Measurements from ENCODE around the gene NEB.

Gene NEB

DNA sequence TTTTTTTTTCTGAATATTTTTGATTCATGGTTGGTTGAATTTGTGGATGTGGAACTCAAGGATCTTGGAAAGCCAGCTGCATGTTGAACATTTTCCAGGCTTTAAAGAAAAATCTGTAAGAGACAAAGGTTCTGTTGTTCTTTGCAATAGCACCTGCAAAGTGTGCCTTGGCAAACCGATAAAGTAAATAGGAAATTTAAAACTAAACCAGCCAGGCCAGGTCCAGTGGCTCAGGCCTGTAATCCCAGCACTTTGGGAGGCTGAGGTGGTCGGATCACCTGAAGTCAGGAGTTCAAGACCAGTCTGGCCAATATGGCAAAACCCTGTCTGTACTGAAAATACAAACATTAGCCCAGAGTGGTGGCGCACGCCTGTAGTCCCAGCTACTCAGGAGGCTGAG lies 250.2 kb downstream of the NEB start:
- Histone ChIP-seq H3K36me3 (ENCODE audit: control insufficient read depth, insufficient read depth, low read length) (peaks cover 41% of the 10 kb centered on the region), H3K9me3 (ENCODE audit: control insufficient read depth, low read length) (no peaks in the 10 kb centered on the region), H3K27ac (ENCODE audit: low read depth, low read length, severe bottlenecking) (no peak overlapping the region), H3K4me1 (ENCODE audit: control insufficient read depth, insufficient read depth, low read length, poor library complexity, severe bottlenecking) (no peaks in the 10 kb centered on the region), H3K4me3 (ENCODE audit: extremely low read depth, insufficient read depth, low read length, poor library complexity, severe bottlenecking) (no peak overlapping the region)
- 94 to 100% methylated on average over 3 to 4 of the region's 4 CpGs for WGBS, 2 experiments (ENCODE audit: insufficient coverage in 2 of 2)

DNA sequence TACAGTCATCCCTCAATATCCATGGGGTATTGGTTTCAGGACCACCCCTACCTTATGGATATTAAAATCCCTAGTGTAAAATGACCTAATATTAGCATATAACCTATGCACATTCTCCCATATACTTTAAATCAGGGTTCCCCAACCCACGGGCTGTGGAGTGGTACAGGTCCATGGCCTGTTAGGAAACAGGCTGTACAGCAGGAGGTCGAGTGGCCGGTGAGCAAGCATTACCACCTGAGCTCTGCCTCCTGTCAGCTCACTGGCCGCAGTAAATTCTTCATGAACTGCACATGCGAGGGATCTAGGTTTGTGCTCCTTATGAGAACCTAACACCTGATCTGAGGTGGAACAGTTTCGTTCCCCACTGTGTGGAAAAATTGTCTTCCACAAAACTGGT lies 250.7 kb downstream of the NEB start:
- Histone ChIP-seq H3K9me3 (ENCODE audit: control insufficient read depth, low read length) (no peaks in the 10 kb centered on the region), H3K27ac (ENCODE audit: low read depth, low read length, severe bottlenecking) (no peak overlapping the region), H3K36me3 (ENCODE audit: control insufficient read depth, insufficient read depth, low read length) (peaks cover 46% of the 10 kb centered on the region), H3K4me3 (ENCODE audit: extremely low read depth, insufficient read depth, low read length, poor library complexity, severe bottlenecking) (no peak overlapping the region), H3K4me1 (ENCODE audit: control insufficient read depth, insufficient read depth, low read length, poor library complexity, severe bottlenecking) (no peaks in the 10 kb centered on the region)
- WGBS, 2 experiments (ENCODE audit: insufficient coverage in 2 of 2) = 93 to 95% methylated on average over 4 to 5 of the region's 6 CpGs

DNA sequence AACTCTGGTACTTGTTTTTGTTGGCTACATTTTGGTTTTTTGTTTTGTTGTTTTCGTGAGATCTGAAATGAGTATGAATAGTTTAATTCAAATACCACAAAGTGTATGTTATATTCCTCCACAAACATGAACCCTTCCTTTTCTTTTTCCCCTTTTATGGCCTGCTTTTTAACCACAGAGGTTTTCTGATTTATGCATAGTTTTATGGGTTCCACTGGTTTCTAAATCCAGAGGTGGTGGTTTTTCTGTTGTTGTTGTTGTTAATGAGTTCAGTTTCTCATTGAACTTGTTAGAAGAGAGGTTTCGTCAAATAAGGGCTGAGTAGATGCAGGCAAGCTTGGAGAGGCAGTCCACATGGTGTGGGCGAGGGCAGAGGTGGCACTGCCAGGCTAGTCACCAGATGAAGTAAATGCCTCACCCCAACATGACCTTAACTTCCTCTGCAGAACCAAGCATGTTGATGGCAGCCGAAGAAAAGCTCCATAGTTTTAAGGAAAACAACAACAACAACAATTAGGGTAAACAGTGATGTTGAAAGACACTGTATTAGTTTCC lies 252.0 kb downstream of the NEB start:
- no peak overlapping the region for H3K27ac ChIP-seq (ENCODE audit: low read depth, low read length, severe bottlenecking)
- 20% methylated on average over 1 of the region's 4 CpGs; no CpG with 5 or more reads in 1 of the 2 experiments for WGBS, 2 experiments (ENCODE audit: insufficient coverage in 2 of 2)
- no peaks in the 10 kb centered on the region for H3K4me1 ChIP-seq (ENCODE audit: control insufficient read depth, insufficient read depth, low read length, poor library complexity, severe bottlenecking)
- no peaks in the 10 kb centered on the region for H3K9me3 ChIP-seq (ENCODE audit: control insufficient read depth, low read length)
- peaks cover 46% of the 10 kb centered on the region for H3K36me3 ChIP-seq (ENCODE audit: control insufficient read depth, insufficient read depth, low read length)
- H3K4me3 ChIP-seq (ENCODE audit: extremely low read depth, insufficient read depth, low read length, poor library complexity, severe bottlenecking) = no peak overlapping the region

DNA sequence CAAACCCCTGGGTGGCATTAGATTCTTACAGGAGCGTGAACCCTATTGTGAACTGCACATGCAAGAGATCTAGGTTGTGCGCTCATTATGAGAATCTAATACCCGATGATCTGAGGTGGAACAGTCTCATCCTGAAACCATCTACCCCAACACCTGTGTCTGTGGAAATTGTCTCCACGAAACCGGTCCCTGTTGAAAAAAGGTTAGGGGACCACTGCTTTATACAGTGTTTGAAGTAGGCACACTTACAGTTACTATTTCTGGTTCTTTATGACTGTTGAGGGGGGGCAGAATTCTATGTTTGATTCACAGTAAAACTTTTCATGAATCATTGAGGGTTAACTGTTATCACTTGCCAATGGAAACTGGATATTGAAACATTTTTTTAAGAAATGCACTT lies 252.5 kb downstream of the NEB start:
- H3K9me3 ChIP-seq (ENCODE audit: control insufficient read depth, low read length) = no peaks in the 10 kb centered on the region
- H3K4me3 ChIP-seq (ENCODE audit: extremely low read depth, insufficient read depth, low read length, poor library complexity, severe bottlenecking) = no peak overlapping the region
- H3K4me1 ChIP-seq (ENCODE audit: control insufficient read depth, insufficient read depth, low read length, poor library complexity, severe bottlenecking) = no peaks in the 10 kb centered on the region
- peaks cover 46% of the 10 kb centered on the region for H3K36me3 ChIP-seq (ENCODE audit: control insufficient read depth, insufficient read depth, low read length)
- 83% methylated on average over 1 of the region's 5 CpGs; no CpG with 5 or more reads in 1 of the 2 experiments for WGBS, 2 experiments (ENCODE audit: insufficient coverage in 2 of 2)
- H3K27ac ChIP-seq (ENCODE audit: low read depth, low read length, severe bottlenecking) = no peak overlapping the region

DNA sequence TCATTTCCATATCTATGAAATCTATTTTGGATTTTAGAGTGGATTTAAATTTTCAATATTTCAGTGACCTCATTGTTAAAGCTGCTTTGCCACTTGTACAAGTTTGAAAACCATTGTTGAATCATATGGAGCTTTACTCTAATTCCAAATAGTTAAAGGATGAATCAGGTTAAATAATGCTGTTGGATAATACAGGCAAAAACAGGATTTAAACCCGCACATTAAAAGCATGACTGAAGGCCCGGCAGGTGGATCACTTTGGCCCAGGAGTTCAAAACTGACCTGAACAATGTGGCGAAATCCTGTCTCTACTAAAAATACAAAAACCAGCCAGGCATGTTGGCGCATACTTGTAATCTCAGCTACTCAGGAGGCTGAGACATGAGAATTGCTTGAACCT lies 256.3 kb downstream of the NEB start:
- Histone ChIP-seq H3K36me3 (ENCODE audit: control insufficient read depth, insufficient read depth, low read length) (peaks cover 53% of the 10 kb centered on the region), H3K4me1 (ENCODE audit: control insufficient read depth, insufficient read depth, low read length, poor library complexity, severe bottlenecking) (no peaks in the 10 kb centered on the region), H3K4me3 (ENCODE audit: extremely low read depth, insufficient read depth, low read length, poor library complexity, severe bottlenecking) (no peak overlapping the region), H3K27ac (ENCODE audit: low read depth, low read length, severe bottlenecking) (no peak overlapping the region), H3K9me3 (ENCODE audit: control insufficient read depth, low read length) (no peaks in the 10 kb centered on the region)
- WGBS, 2 experiments (ENCODE audit: insufficient coverage in 2 of 2) = 94 to 98% methylated on average over 4 of the region's 4 CpGs

DNA sequence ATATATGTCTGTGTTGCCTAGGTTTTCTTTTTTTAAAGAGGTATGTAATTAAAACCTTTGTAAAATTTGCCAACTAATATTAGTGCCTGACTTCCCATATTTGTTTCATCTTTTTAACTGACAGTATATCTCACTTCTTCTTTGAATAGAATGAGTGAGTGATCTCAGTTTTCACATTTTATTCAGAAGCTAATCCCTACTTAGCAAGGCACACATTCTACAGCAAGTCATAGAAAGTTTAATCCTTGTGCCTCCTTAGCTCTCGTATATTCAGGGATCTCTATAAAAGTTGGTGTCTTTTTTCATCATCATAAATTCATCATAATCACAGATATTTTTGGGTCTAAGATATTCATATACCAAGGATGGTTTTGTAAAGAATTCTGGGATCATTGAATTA lies 258.0 kb downstream of the NEB start:
- Histone ChIP-seq H3K36me3 (ENCODE audit: control insufficient read depth, insufficient read depth, low read length) (peaks cover 47% of the 10 kb centered on the region), H3K4me1 (ENCODE audit: control insufficient read depth, insufficient read depth, low read length, poor library complexity, severe bottlenecking) (no peaks in the 10 kb centered on the region), H3K27ac (ENCODE audit: low read depth, low read length, severe bottlenecking) (no peak overlapping the region), H3K9me3 (ENCODE audit: control insufficient read depth, low read length) (no peaks in the 10 kb centered on the region), H3K4me3 (ENCODE audit: extremely low read depth, insufficient read depth, low read length, poor library complexity, severe bottlenecking) (no peak overlapping the region)
- no CpG with 5 or more reads among the region's 1 CpG for WGBS, 2 experiments (ENCODE audit: insufficient coverage in 2 of 2)

DNA sequence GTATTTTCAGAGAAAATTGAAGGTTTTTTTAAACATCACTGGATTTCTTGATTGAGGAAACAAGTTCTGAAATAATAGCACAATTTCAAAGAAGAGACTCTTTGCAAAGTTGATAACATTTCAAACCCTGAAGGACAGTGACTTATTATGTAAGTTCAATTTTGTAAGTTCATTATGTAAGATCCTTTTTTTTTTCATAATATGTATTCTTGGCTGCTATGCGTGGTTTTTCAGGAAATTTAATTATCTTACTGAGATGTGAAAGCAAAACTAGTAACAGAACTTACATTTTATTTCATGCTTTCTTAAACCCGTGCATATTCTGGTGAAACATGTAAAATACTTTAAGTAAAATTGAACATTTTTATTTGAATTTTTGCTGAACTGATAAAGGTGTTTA lies 259.2 kb downstream of the NEB start:
- H3K4me3 ChIP-seq (ENCODE audit: extremely low read depth, insufficient read depth, low read length, poor library complexity, severe bottlenecking) = no peak overlapping the region
- peaks cover 49% of the 10 kb centered on the region for H3K36me3 ChIP-seq (ENCODE audit: control insufficient read depth, insufficient read depth, low read length)
- H3K27ac ChIP-seq (ENCODE audit: low read depth, low read length, severe bottlenecking) = no peak overlapping the region
- H3K4me1 ChIP-seq (ENCODE audit: control insufficient read depth, insufficient read depth, low read length, poor library complexity, severe bottlenecking) = no peaks in the 10 kb centered on the region
- WGBS, 2 experiments (ENCODE audit: insufficient coverage in 2 of 2) = 100% methylated on average over 1 of the region's 2 CpGs; no CpG with 5 or more reads in 1 of the 2 experiments
- H3K9me3 ChIP-seq (ENCODE audit: control insufficient read depth, low read length) = peaks cover 3% of the 10 kb centered on the region

DNA sequence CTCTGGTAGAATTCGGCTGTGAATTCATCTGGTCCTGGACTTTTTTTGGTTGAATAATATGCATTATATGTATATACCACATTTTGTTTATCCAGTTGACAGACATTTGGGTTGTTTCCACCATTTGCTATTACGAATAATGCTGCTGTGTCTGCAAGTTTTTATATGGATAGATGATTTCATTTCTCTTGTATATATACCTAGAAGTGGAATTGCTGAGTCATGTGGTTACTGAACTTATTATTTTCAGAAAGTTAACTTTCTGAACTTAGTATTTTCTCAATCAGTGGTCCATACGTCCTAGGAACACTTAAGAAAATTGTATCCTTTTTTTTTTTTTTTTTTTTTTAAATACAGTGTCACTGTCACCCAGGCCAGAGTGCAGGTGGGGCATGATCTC lies 261.3 kb downstream of the NEB start:
- Histone ChIP-seq H3K36me3 (ENCODE audit: control insufficient read depth, insufficient read depth, low read length) (peaks cover 64% of the 10 kb centered on the region), H3K9me3 (ENCODE audit: control insufficient read depth, low read length) (peaks cover 3% of the 10 kb centered on the region), H3K4me3 (ENCODE audit: extremely low read depth, insufficient read depth, low read length, poor library complexity, severe bottlenecking) (no peak overlapping the region), H3K27ac (ENCODE audit: low read depth, low read length, severe bottlenecking) (no peak overlapping the region), H3K4me1 (ENCODE audit: control insufficient read depth, insufficient read depth, low read length, poor library complexity, severe bottlenecking) (no peaks in the 10 kb centered on the region)
- no CpG with 5 or more reads among the region's 3 CpGs for WGBS, 2 experiments (ENCODE audit: insufficient coverage in 2 of 2)

DNA sequence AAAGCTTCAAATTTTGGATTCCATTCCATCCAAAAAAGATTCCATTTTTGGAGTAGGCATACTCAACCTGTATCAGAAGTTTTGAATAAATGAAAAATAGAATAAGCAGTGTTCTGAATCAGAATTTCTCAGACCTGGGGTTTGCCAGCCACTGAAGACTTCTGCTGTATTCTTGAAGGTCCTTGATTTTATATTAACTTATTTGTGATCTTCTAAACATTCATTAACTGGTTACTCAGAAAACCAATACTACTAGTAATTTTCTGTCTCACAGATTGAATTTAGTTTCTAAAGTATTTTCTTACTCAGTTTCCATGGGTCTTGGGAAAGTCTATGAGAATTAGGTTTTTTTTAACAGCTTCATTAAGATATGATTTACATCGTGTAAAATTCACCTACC lies 263.7 kb downstream of the NEB start:
- Histone ChIP-seq H3K36me3 (ENCODE audit: control insufficient read depth, insufficient read depth, low read length) (peaks cover 81% of the 10 kb centered on the region), H3K4me1 (ENCODE audit: control insufficient read depth, insufficient read depth, low read length, poor library complexity, severe bottlenecking) (no peaks in the 10 kb centered on the region), H3K4me3 (ENCODE audit: extremely low read depth, insufficient read depth, low read length, poor library complexity, severe bottlenecking) (no peak overlapping the region), H3K27ac (ENCODE audit: low read depth, low read length, severe bottlenecking) (no peak overlapping the region), H3K9me3 (ENCODE audit: control insufficient read depth, low read length) (peaks cover 3% of the 10 kb centered on the region)
- no CpG with 5 or more reads among the region's 1 CpG for WGBS, 2 experiments (ENCODE audit: insufficient coverage in 2 of 2)

DNA sequence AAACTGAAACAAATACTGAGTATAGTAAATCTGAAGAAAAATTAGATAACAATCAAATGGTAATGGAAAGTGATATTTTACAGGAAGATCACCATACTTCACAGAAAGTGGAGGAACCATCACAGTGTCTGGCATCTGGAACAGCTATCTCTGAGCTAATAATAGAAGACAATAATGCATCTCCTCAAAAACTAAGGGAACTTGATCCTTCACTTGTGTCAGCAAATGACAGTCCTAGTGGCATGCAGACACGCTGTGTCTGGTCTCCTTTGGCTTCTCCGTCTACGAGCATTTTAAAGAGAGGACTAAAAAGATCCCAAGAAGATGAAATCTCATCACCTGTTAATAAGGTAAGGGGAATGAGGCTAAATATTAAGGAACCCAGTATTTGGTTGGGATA lies 268.5 kb downstream of the NEB start:
- WGBS, 2 experiments (ENCODE audit: insufficient coverage in 2 of 2) = 100% methylated on average over 3 of the region's 3 CpGs; no CpG with 5 or more reads in 1 of the 2 experiments
- Histone ChIP-seq H3K36me3 (ENCODE audit: control insufficient read depth, insufficient read depth, low read length) (peaks cover 96% of the 10 kb centered on the region), H3K4me1 (ENCODE audit: control insufficient read depth, insufficient read depth, low read length, poor library complexity, severe bottlenecking) (no peaks in the 10 kb centered on the region), H3K4me3 (ENCODE audit: extremely low read depth, insufficient read depth, low read length, poor library complexity, severe bottlenecking) (no peak overlapping the region), H3K27ac (ENCODE audit: low read depth, low read length, severe bottlenecking) (no peak overlapping the region), H3K9me3 (ENCODE audit: control insufficient read depth, low read length) (no peaks in the 10 kb centered on the region)

DNA sequence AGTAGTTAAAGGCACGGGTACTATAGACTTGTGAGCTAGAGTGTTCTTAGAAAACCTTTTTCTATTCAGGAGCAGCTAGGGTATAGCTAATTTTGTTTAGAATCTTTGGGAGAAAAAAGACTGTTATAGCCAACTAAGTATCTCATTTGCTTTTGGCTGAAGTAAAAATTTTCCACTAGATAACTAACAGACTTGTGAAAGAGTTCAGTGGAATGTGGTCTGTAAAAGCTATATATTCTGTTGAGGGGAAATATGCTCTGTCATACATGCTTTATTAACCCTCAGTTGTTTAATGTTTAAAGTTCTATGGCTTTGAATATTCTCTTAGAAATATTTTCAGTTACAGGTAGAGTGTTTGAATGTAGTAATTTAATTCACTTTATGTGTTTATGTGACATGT lies 274.9 kb downstream of the NEB start:
- WGBS, 2 experiments (ENCODE audit: insufficient coverage in 2 of 2) = 83 to 100% methylated on average over 1 of the region's 1 CpG
- H3K4me3 ChIP-seq (ENCODE audit: extremely low read depth, insufficient read depth, low read length, poor library complexity, severe bottlenecking) = no peak overlapping the region
- no peak overlapping the region for H3K27ac ChIP-seq (ENCODE audit: low read depth, low read length, severe bottlenecking)
- no peaks in the 10 kb centered on the region for H3K4me1 ChIP-seq (ENCODE audit: control insufficient read depth, insufficient read depth, low read length, poor library complexity, severe bottlenecking)
- no peaks in the 10 kb centered on the region for H3K9me3 ChIP-seq (ENCODE audit: control insufficient read depth, low read length)
- H3K36me3 ChIP-seq (ENCODE audit: control insufficient read depth, insufficient read depth, low read length) = peaks cover 68% of the 10 kb centered on the region

Data from mesodermal cell (in vitro differentiated cells).